HG03521 (cell line): Measurements from ENCODE around the gene DAW1.

Experiments used
- ATAC-seq: cut with Tn5 transposase; IDR thresholded peaks from one replicate; pipeline ENCODE4 v1.9.1; 2021; ENCODE audit warnings: mild to moderate bottlenecking, moderate library complexity; ENCODE audit not compliant: unreplicated experiment

Gene DAW1

DNA sequence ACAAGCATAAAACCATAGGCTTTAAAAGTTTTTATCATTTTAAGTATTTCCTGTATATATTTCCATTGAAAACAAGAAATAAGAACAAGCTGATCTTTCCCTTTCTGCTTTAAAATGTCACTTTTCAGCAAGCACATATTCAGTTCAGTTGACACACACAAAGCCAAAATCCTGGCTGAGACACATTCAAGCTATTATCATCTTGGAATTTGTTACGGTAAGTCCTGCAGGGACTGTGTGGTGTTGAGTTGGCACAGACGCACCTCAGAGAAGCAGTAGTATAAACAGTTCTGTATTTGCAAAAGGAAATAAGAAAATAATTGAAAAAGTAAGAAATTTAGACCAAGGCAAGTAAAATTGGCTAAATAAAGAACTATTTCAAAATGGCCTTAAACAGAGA lies 10.4 kb upstream of the DAW1 start:
- ATAC-seq, result no peak

DNA sequence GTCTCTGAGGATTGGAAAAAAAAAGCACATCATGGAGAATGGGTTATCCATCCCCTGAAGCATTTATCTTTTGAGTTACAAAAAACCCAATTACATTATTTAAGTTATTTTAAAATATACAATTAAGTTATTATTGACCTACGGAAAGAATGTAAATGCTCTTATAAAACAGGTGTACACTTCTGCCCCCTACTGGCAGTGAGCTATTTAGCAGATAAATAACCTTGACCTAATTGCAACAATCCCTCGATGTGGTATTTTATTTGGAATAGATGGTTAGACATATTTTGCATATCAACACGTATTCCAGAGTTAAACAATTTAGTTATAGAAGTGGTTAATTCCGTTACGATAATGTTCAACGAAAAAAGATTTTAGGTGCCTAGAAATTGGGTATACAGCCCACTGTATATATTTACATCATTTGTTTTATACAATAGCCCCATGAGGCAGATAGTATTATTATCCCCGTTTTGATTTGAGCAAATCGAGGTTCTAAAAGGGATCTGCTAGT lies 9.1 kb upstream of the DAW1 start:
- ATAC-seq, result no peak

DNA sequence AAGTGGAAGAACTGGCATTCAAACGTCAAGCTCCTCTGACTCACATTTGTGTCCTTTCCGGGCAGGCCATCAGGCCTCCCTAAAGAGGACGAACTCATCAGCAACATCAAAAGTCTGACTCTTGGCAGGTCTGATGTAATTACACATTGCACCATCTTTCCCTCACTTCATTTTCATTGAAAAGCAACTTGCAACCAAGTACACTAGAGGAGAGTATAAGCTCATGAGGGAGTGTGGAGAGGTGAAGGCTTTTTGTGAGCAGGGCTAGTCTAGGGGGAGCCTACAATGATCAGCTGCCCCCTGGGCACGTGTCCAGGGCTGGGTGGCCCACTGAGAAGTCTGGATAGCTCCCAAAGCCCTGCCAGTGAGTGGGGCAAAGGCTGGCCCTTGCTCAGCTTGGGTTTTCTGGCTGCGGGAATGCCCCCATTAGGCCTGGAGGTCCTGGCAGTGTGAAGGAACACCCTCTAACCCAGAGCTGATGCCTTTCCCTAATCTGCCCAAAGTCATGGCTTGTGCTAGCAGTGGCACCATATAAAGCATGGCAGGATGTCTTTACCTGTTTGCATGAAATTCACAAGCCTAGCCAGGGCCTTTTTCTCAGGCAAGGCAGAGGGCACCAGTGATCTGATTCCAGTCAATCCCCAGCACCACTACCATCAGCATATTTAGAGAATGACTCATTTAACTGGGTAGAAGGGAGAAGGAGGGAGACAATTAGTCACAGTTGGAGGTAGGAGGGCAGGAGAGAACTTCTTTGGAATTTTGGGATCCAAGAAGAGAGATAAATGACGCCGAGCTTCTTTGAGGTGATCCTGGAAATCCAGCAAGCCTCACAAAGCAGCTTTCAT lies 8.5 kb upstream of the DAW1 start:
- no peak for ATAC-seq

- no peak for ATAC-seq
These were observed 7.2 kb upstream of the DAW1 start for GRCh38 chr2:227864161-227864756.

GRCh38 chr2:227865291-227865690 lies 6.1 kb upstream of the DAW1 start:
- ATAC-seq, result no peak

GRCh38 chr2:227867386-227867785 lies 4.0 kb upstream of the DAW1 start:
- no peak for ATAC-seq

DNA sequence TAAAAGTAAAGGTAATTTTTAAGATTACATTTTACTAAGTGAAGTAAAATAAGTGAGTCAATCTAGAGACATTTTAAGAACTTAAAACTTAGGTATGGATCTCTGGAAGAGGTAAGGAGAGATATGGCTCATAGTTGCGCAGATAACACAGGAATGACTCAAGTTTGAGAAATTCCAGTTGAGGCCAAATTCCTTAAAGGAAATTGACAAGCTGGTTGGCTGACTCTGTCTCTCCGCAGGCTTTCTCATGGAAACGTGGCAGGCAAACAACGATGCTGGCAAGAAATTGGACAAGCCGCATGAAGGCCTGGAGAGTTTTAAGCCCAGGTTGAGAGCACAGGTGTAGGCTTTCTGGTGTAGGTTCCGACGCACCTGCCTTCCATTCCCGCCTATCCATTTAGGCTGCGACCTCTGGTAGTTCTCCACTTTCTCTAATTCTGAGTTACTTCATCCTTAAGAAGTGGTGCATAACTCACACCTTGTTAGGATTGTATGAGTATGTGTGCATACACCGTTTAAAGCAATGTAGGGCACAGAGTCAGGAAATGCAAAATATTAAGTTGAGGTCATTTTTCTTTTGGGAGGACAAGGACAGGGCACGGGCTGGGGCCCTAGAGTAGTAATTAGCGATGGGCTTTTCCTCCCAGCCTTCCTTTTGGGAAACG lies 589 bp upstream of the DAW1 start:
- ATAC-seq, result no peak

DNA sequence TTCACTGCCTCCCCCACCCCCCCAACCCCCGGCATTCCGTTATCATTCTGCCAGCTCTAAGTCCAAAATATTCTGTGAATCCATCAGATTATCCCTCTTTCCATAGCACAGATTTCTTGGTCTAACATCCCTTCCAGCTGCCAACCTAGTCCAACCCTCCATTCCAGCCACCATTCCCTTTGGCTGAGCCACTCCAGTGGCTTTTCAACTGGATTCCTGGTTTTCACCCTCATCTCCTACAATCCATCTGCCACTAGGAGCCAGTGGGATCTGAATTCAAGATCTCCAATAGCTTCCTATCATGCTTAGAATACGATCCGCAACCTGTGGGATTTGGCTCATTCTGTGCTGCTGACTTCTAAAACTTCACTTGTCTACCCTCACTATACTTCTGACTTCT lies 1.2 kb downstream of the DAW1 start:
- ATAC-seq, result no peak

- ATAC-seq, result no peak
These were observed 4.9 kb downstream of the DAW1 start for GRCh38 chr2:227876300-227876801.

GRCh38 chr2:227877421-227878310 lies 6.2 kb downstream of the DAW1 start:
- no peak for ATAC-seq

- no peak for ATAC-seq
These were observed 9.0 kb downstream of the DAW1 start for GRCh38 chr2:227880460-227880859.

DNA sequence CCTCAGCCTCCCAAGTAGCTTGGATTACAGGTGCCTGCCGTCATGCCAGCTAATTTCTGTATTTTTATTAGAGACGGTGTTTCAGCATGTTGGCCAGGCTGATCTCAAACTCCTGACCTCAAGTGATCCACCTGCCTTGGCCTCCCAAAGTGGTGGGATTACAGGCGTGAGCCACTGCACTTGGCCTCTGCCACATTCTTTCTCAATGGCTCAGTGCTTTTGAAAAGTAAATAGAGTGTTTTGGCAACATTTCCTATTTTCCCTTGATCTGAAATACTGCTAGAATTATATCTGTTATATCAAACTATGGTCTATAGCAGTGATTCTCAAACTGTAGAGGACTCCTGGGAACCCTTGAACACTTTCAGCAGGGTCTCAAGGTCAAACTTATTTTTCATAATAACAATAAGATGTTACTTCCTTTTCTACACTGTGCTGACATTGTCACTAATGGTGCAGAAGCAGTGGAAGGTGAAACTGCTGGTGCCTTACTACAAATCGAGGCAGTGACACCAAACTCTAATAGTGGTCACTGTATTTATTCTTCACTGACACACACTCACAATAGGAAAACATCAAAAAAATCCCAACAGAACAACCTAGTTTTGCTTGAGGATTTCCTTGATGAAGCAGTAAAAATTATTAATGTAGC lies 10.6 kb downstream of the DAW1 start:
- no peak for ATAC-seq

- ATAC-seq, result peak; percentile 97
These were observed 13.1 kb downstream of the DAW1 start for GRCh38 chr2:227884511-227884947.

DNA sequence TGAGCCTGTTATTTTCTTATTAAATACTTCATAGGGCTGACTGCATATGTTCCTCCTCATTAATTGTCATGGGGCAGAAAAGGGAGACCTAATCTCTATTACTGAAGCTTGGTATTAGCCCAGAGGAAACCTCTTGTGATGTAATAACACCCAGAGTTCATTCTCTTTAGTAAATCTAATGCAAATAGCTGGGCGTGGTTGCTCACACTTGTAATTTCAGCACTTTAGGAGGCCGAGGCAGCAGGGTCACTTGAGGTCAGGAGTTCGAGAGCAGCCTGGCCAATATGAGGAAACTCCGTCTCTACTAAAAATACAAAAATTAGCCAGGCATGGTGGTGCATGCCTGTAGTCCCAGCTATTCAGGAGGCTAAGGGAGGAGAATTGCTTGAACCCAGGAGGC lies 14.7 kb downstream of the DAW1 start:
- no peak for ATAC-seq

GRCh38 chr2:227888289-227888688 lies 16.9 kb downstream of the DAW1 start:
- no peak for ATAC-seq

DNA sequence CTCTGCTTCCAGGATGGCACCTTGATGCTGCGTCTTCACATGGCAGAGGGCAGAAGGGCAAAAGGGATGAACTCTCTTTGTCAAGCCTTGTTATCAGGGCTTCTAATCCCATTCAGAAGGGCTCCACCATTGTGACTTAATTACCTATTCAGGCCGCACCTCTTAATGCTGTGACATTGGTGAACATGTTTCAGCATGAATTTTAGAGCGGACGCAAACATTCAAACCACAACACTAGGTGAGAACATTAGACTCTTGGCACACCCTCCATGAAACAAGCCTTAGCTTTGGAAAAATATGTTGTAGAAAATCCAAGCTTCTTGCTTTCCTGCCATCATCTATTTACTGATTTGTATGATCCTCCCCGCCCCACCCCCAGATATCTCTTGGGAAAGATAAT lies 17.9 kb downstream of the DAW1 start:
- no peak for ATAC-seq

GRCh38 chr2:227890495-227891079 lies 19.2 kb downstream of the DAW1 start:
- ATAC-seq, result peak; percentile 65

GRCh38 chr2:227891673-227892072 lies 20.2 kb downstream of the DAW1 start:
- no peak for ATAC-seq

DNA sequence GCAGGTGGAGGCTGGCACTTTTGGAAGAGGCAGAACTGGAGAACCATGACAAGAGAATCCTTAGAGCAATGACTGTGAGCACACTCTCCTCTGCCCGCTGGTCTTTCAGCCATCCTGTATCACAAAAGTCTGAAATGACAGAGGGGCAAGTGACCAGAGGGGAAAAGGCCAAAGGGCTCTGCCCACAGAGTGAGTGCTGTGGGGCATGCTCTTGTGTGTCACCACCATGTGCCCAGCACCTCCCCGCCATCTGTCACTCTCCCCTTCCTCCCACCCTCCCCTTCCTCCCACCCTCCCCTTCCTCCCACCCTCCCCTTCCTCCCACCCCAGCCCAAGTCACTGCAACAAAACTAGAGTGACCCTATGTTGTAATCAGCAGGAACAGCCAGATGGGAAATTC lies 31.9 kb downstream of the DAW1 start:
- ATAC-seq, result no peak

DNA sequence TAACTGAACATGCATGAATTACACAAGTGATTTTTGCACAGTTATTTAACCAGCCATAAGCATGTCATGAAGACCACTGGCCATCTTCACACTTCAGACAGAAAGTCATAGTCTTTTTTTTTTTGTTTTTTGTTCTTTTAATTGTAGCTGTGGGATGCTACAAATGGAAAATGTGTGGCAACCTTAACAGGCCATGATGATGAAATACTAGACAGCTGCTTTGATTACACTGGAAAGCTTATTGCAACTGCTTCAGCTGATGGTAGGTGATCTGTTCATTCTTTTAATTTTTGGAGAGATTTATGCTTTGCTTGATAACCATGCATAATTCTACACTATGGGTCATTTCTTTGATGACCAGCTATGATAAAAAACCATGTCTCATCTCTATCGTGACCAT lies 35.6 kb downstream of the DAW1 start:
- ATAC-seq, result no peak
